ENCODE data around the gene PCARE. TPM values are rescaled to one million over a fixed set of nuclear protein-coding genes. Genes with fewer than 3 reads are reported as not detected.

PCARE gene
- total RNA-seq, 2 donors from 2014 or later: 0.09 TPM; not detected in 1

- Histone ChIP-seq H3K36me3 (ENCODE audit: control insufficient read depth, insufficient read depth, low read length) (no peaks in the 10 kb centered on the region), H3K9me3 (ENCODE audit: control insufficient read depth, low read length) (no peaks in the 10 kb centered on the region), H3K27ac (ENCODE audit: low read depth, low read length) (no peak overlapping the region), H3K9ac (ENCODE audit: extremely low read depth, low read length, poor library complexity, severe bottlenecking) (no peak overlapping the region), H3K27me3 (ENCODE audit: control insufficient read depth, insufficient read depth, low read length, poor library complexity, severe bottlenecking) (no peaks in the 10 kb centered on the region), H3K4me1 (ENCODE audit: control insufficient read depth, insufficient read depth, low read length) (peaks cover 3% of the 10 kb centered on the region), H3K4me3 (ENCODE audit: low read length) (no peak overlapping the region)
- Mint-ChIP-seq H3K4me3 (no peak overlapping the region), H3K27me3 (ENCODE audit: insufficient read depth) (peaks cover 2% of the 10 kb centered on the region), H3K36me3 (ENCODE audit: low read depth) (no peaks in the 10 kb centered on the region), H3K27ac (no peak overlapping the region), H3K9me3 (no peaks in the 10 kb centered on the region), H3K4me1 (peaks cover 39% of the 10 kb centered on the region)
- WGBS, 2 experiments (ENCODE audit: insufficient coverage in 1 of 2, insufficient read length in 1 of 2): 89 to 93% methylated on average over 3 to 10 of the region's 10 CpGs
- no peak for TF ChIP-seq CTCF (conservative IDR thresholded peaks at IDR 0.05)
- peak; percentile 31 for DNase-seq
These were observed 12.0 kb downstream of the PCARE start for GRCh38 chr2:29062371-29062770.

- Histone ChIP-seq H3K27ac (ENCODE audit: low read depth, low read length) (no peak overlapping the region), H3K27me3 (ENCODE audit: control insufficient read depth, insufficient read depth, low read length, poor library complexity, severe bottlenecking) (no peaks in the 10 kb centered on the region), H3K36me3 (ENCODE audit: control insufficient read depth, insufficient read depth, low read length) (no peaks in the 10 kb centered on the region), H3K4me3 (ENCODE audit: low read length) (no peak overlapping the region), H3K9me3 (ENCODE audit: control insufficient read depth, low read length) (no peaks in the 10 kb centered on the region), H3K4me1 (ENCODE audit: control insufficient read depth, insufficient read depth, low read length) (peaks cover 3% of the 10 kb centered on the region), H3K9ac (ENCODE audit: extremely low read depth, low read length, poor library complexity, severe bottlenecking) (no peak overlapping the region)
- Mint-ChIP-seq H3K4me3 (no peak overlapping the region), H3K27me3 (ENCODE audit: insufficient read depth) (peaks cover 2% of the 10 kb centered on the region), H3K9me3 (no peaks in the 10 kb centered on the region), H3K36me3 (ENCODE audit: low read depth) (no peaks in the 10 kb centered on the region), H3K27ac (no peak overlapping the region), H3K4me1 (peaks cover 47% of the 10 kb centered on the region)
- TF ChIP-seq CTCF (conservative IDR thresholded peaks at IDR 0.05): no peak
- no peak for DNase-seq
- WGBS, 2 experiments (ENCODE audit: insufficient coverage in 1 of 2, insufficient read length in 1 of 2): 85 to 91% methylated on average over 2 of the region's 3 CpGs
These were observed 12.7 kb downstream of the PCARE start for GRCh38 chr2:29061616-29062015.

GRCh38 chr2:29061176-29061575 is 13.1 kb downstream of the PCARE start:
- Histone ChIP-seq H3K4me1 (ENCODE audit: control insufficient read depth, insufficient read depth, low read length) (peaks cover 3% of the 10 kb centered on the region), H3K27ac (ENCODE audit: low read depth, low read length) (no peak overlapping the region), H3K4me3 (ENCODE audit: low read length) (no peak overlapping the region), H3K27me3 (ENCODE audit: control insufficient read depth, insufficient read depth, low read length, poor library complexity, severe bottlenecking) (no peaks in the 10 kb centered on the region), H3K36me3 (ENCODE audit: control insufficient read depth, insufficient read depth, low read length) (no peaks in the 10 kb centered on the region), H3K9ac (ENCODE audit: extremely low read depth, low read length, poor library complexity, severe bottlenecking) (no peak overlapping the region), H3K9me3 (ENCODE audit: control insufficient read depth, low read length) (no peaks in the 10 kb centered on the region)
- H3K4me1 Mint-ChIP-seq: peaks cover 51% of the 10 kb centered on the region
- no peak overlapping the region for H3K27ac Mint-ChIP-seq
- TF ChIP-seq CTCF (conservative IDR thresholded peaks at IDR 0.05): no peak
- whole genome bisulfite sequencing, 2 experiments (ENCODE audit: insufficient coverage in 1 of 2, insufficient read length in 1 of 2): 86 to 100% methylated on average over 1 to 6 of the region's 6 CpGs
- DNase-seq: peak; percentile 28
- H3K9me3 Mint-ChIP-seq: no peaks in the 10 kb centered on the region
- H3K4me3 Mint-ChIP-seq: no peak overlapping the region
- peaks cover 2% of the 10 kb centered on the region for H3K27me3 Mint-ChIP-seq (ENCODE audit: insufficient read depth)
- H3K36me3 Mint-ChIP-seq (ENCODE audit: low read depth): no peaks in the 10 kb centered on the region

Measured in endodermal cell (in vitro differentiated cells).